ACHN (cell line): Measurements from ENCODE around the gene CLK2.
A peak's percentile ranks its signal among the peaks of the same experiment; 100 is the strongest.
"Not testable (repeated sequence)": the region's sequence is repeated elsewhere in the genome, so short reads cannot be mapped to it uniquely, and the experiment has no call there.

ENCODE experiments used
- DNase-seq: peaks from one replicate; pipeline ENCODE4 v3.0.0-alpha.2; 2015
- in situ Hi-C: cut with HindIII; loops from 2 replicates; pipeline ENCODE4 v1.10.0; 2017; ENCODE audit warnings: low sequenced_read_pairs, low pct_ligation_motif_present, low pct_unique_long_range_greater_than_20kb

CLK2 gene

DNA sequence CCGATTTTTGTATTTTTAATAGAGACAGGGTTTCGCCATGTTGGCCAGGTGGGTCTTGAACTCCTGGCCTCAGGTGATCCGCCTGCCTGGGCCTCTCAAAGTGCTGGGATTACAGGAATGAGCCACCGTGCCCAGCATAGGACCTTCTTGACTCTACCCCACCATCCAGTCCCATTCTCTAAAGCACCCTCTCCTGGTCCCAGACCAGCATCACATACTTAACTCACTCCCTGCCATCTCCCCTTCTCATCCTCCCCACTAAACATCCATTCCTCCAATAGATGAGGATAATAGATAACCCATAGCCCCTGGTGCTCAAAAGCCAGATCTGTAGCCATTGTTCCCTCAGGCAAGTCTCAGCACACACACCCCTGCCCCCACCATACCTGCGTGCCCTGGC, 20.1 kb downstream of the CLK2 start:
- in situ Hi-C loops, result no loop called here
- no peak for DNase-seq

DNA sequence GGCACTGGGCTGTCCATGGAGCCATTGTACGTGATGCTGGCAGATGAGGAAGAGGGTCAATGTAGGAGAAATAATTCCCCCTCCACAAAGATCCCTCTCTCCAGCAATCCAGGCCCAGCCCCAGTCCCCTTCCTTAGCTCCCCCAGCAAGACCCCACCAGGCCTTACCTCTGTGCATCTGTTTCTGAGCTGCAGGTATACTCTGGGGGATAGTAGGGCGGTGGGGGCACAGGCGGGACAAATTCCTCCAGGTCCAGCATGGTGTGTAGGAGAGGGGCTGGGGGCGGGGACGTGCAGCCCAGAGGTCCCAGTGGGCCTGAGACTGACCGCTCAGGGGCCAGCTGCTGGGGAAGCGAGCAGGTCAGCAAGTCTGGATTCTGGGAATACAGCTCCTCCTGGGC, 21.7 kb downstream of the CLK2 start:
- no peak for DNase-seq
- in situ Hi-C loops, result no loop called here

DNA sequence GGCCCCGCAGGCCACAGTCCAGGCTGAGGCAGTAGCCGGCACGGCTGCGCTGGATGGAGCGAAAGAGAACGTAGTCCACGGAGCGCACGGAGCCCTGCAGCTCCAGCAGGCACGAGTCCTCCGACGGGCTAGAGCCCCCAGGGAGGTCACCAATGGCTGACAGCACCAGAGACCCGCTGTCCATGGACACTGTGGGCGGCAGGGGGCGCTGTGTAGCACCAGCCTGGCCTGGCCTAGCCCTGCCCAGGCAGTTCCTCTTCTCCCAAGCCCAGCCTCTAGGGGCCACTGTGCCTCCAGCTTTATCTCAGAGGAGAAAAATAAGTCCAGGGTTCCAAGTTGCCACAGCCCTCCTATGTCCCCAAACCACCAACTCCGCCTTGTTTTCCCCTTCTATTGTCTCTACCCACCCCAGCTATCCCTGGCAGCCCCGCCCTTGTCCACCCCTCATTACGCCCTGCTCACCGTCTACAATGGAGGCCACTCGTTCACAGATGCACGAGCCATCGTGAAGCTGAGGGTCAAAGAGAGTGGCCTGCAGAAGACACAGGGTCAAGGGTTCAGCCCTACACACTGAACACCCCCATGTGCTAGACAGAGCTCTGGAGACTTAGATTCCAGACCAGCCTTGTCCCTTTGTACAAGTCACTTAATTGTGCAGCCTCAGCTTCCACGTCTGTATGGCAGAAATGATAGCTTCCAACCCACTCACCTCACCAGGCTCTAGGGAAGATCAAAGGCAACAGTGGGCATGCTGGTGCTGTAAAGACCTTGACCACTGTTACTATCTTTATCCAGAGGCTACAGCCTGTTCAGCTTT, 22.5 kb downstream of the CLK2 start:
- DNase-seq, result peak; percentile 92
- in situ Hi-C loops, result no loop called here

DNA sequence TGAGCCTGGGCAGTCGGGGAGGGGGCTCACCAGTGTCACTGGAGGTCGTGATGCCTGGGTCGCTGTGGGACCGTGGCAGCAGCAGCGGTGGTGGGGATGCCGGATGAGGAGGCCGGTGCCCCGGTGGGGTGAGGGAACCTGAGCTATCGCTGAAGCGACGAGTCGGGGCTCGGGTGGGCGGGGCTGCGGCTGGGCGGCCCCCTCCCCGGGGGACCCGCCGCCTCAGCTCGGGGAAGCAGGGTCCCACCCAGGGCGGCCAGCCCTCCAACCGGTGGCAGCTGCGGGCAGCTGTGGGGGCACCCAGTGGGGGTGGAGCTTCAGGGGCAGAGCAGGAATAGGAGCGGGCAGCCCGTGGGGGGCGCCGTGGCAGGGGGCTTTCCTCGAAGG, 23.1 kb downstream of the CLK2 start:
- in situ Hi-C loops, result no loop called here
- no peak for DNase-seq

DNA sequence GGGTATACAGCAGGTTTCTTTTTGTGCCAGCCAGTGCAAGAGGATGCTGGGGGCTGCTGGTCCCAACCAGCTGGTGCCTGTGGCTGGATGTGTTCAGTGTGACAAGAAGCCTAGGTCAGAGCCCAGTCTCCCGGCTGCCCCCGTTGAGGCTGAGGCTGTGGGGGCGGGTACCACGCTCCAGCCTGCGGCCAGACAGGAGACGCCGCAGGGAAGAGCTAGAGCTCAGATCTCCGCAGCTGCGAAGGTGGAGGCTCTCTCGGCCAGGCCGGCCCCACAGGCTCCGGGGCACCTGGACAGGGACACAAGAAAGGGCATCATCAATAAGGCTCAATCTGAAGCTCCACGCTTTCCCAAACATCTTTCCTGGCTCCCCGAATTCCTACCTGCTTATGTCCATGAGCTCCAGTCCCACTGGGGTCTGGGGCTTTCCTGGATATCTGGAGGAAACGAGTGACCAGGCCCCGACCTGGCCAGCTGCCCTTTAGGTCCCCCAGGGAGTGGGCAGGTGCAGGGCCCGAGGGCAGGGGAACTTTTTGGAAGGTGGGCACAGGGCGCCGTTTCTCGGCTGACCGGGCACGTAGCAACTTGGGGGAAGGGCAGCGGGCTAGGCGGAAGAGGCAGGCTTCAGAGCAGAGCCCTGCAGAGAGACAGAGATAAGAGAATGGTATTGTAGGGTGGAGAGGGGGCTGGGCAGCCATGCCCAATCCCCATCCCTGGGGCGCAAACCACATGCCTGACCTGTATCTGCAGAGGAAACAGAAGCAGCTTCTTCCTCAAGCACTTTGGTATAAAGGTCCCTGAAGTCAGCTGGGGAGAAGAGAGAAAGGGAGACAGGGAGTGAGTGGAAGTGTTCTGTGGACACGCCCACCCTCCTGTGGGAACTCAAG, 25.4 kb downstream of the CLK2 start:
- in situ Hi-C loops, result no loop called here
- no peak for DNase-seq

DNA sequence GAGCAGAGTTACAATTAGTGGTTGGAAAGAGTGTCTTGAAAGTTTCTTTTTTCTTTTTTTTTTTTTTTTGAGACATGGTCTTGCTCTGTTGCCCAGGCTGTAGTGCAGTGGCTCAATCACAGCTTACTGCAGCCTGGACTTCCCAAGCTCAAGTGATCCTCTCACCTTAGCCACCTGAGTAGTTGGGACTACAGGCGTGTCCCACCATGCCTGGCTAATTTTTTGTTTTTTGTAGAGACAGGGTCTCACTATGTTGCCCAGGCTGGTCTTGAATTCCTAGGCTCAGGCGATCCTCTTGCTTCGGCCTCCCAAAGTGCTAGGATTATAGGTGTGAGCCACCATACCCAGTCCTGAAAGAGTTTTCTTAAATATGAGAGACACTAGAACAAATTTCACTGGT, 26.5 kb downstream of the CLK2 start:
- DNase-seq, in situ Hi-C loops: not testable (repeated sequence)

DNA sequence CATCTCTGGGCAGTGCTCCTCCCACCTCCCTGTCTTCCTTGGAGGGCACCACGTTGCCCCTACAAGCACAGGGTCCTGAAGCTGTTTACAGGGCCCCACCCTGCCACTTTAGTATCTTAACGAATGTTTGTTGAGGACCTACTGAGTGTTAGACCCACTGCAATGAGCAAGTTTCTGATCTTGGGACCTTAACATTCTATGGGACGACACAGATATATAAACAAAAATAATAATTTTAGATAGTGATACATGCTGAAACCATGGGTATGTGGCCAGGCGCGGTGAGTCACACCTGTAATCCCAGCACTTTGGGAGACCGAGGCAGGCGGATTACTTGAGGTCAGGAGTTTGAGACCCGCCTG, 28.2 kb downstream of the CLK2 start:
- DNase-seq, result no peak
- in situ Hi-C loops, result no loop called here

DNA sequence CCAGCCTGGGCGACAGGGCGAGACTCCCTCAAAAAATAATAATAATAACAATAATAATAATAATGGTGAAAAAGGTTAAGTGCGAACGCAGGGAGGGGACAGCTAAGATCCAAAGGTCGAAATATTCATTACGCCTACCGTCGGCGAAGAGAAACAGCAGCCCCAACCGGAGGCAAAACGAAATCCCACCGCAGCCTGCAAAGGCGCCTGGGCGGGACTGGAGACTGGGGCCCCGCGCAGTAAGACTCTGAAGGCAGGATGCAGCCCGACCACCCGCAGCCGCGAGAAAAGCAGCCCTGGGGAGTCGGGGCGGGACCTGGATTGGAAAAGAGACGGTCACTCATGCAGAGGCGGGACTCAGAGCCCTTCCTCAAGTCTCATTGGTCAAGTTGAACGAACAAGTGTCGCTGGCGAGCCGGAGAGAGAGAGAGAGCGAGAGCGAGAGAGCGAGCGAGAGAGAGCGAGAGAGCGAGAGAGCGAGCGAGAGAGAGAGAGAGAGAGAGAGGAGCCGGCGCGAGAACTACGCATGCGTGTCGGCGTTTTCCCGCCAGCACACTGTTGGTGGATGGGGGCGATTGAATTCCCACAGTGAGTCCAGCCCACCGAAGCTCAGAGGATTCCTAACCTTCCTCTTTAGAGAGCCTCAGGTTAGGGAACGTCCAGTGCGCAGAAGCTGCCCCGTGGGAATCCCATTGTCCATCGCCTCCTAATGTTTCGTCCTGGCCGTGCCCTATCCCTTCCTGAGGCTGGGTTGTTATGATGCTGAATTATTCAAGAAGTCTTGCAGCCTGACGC, 28.7 kb downstream of the CLK2 start:
- in situ Hi-C loops, result no loop called here
- DNase-seq, result peak; percentile 99

DNA sequence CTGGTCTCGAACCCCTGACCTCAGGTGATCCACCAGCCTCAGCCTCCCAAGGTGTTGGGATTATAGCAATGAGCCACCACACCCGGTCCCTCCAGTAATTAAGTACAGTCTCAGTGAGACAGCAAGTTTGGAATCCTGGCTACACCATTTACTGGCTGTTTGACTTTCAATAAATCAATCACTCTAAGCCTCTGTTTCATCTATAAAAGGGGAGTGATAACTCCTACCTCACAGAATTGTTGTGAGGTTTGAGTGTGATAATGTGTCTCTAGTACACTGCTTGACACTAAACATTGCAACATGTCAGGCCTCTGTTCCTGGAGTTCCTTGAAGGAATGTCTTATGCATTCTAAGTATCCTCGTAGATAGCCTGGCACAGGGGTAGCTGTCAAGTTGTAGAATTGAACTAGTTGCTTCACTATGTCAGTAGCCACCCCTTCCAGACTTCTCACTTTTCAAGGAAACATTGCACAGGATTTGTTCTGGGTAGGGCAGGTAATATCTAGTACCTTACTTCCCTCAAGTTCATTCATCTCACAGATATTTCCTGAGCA, 30.4 kb downstream of the CLK2 start:
- DNase-seq, result no peak
- in situ Hi-C loops, result no loop called here

DNA sequence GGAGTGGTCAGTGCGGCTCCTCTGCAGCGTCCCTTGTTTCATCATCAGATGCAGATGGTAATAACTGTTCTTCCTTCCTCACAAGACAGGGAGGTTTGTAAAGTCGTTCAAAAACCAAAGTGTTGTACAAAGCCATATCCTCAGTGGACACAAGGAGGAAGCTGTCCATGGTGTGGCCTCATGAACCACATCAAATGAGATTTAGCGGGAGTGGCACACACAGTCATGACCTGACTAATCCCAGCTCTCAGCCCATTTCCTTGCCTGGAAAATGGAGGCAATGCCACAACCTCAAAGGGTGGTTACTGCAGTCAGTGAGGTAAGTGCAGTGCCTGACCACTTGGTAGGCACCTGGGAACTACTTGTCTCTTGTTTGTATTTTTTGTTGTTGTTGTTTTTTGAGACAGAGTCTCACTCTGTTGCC, 31.5 kb downstream of the CLK2 start:
- no peak for DNase-seq
- in situ Hi-C loops, result no loop called here

DNA sequence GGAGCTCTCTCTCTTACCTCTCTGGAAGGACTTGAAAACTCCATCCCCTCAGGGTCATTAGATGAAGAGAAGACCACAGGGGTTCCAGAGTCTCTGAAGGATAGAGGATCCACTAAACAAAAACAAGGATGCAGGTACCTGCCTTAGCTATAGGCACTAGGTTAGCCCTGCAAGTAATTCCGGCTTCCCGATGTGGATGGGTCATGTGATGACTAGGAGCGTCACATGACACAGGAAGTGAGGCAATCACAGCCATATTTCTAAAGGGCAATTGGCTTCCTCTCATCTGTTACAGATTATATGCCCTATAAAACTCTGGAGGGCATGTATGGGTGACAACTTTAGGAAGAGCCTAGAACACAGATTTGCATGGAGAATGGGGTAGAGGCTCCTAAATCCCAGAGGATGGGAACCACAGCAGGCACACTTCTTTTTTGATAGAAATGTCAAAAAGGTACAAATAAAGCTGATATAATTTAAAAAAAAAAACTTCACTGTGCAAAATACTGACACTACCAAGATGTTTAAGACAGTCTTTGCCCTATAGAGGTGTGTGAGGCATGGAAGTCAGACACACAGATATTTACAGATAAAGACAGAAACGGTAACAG, 32.1 kb downstream of the CLK2 start:
- peak; percentile 87 for DNase-seq
- in situ Hi-C loops, result no loop called here

DNA sequence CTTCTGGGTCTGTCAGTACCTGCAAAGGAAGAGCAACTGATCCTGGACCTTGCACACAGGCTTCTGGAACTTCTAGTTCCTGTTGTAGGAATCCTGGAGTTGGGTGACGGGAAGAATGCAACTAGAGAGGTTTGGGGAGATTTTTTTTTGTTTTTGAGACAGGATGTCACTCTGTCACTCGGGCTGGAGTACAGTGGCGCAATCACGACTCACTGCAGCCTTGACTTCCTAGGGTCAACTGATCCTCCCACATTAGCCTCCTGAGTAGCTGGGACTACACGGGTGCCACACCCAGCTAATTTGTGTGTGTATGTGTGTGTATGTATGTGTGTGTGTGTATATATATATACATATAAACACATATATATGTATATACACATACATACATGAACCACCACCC, 36.9 kb downstream of the CLK2 start:
- DNase-seq, result no peak
- in situ Hi-C loops, result no loop called here

DNA sequence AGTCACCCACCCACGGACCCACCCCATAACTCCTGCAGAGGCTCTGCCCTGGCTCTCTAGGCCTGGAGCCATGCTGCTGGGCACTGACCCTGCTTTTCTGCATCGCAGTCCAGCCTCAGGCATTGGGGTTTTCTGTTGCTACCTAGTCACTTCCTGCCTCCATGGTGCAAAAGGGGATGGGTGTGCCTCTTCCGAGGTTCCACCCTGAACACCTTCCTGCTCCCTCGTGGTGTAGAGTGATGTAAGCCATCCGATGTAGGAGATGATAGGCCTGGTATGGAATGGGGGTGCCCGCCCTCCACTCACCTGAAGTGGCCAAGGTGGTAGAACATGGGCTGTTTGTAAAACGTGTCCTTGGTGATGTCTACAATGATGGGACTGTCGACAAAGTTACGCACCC, 37.9 kb downstream of the CLK2 start:
- in situ Hi-C loops, result not testable (repeated sequence)

DNA sequence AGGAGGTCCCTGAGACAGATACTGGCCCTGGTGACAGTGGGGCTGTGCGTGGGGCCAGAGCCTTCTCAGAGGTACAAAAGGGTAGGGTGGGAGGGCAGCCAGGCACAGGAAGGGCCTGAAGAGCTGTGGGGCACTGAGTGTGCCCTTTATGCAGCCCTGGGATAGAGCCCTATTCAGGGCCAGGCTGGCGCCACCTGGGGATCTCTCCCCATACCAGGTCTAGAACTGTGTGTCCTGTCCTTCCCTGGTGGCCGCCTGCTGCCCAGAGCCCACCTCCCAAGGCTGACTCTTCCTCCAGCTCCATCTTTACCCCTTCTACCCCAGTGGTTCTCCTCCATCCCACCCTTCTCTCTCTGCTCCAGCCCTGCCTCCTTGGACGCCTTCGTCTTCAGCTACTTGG, 39.8 kb downstream of the CLK2 start:
- in situ Hi-C loops, DNase-seq: not testable (repeated sequence)

More for the DNA sequence above, 37.9 kb downstream of the CLK2 start:
- DNase-seq, result not testable (repeated sequence)

DNA sequence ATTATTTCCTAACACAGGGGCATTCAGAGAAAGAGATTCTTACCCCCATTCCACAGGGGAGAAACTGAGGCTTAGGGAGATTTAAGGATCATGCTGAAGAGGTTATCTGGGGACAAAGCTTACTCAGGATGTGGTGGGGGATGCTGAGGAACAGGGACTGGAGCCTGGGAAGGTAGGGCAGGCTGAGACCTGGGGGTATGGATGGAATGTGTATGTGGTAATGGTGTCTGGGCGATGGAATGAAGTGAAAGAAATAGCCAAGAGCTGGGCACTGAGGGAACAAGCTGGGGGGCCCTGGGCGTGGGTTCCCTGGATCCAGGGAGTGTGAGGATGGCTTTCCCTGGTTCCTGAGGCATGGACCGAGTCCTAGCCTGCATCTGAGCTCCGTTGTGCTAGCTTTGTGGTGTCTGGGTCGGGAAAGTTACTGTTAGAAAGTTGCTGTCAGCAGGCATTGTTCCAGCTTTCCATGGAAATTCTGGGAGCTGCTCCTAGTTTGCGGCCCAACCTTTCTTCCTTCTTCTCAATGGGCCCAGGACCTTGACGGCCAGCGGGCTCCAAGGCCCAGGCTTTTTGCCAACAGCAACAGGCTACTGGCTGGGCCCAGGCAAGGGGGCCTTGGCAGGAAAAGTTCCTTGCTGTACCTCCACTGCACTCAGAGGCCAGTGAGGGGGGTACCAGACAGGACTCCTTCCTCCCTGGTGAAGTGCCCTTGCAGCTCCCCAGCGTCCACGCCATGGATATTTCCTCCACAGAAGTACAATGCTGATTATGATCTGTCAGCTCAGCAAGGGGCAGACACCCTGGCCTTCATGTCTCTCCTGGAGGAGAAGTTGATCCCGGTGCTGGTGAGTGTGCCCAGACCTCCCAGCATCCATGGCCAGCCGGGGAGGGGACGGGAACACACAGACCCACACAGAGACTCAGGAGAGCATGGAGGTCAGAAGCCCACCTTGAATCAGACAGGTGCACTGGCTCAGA, 41.0 kb downstream of the CLK2 start:
- DNase-seq, in situ Hi-C loops: not testable (repeated sequence)

DNA sequence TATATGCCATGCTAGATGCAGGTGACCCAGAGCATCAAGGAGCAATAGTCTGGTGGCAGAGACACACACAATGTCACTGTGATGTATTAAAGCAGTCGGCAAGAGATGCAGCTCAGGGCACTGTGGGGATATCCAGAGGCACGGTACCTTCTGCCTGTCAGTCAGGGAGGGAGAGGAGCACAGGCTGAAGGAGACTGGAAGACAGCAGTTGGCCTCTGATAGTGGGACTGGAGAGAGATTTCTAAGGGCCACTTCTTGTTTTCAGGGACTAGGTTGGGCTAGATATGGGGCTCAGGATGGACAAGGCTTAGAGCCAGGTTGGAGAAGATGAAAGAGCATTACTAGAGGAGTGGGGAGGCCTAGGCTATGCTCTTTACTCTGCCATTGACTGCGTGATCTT, 42.0 kb downstream of the CLK2 start:
- in situ Hi-C loops, DNase-seq: not testable (repeated sequence)

DNA sequence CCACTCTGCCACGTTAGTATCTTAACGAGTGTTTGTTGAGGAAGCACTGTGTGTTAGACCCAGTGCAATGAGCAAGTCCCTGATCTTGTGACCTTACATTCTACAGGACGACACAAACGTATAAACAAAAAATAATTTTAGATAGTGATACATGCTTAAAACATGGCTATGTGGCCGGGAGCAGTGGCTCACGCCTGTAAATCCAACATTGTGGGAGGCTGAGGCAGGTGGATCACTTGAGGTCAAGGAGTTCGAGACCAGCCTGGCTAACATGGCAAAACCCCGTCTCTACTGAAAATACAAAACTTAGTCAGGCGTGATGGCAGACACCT, 45.2 kb downstream of the CLK2 start:
- in situ Hi-C loops, result no loop called here
- DNase-seq, result no peak
